GM12864 (cell line): ENCODE data around the gene PARVG.

Source experiments
- DNase-seq: peaks from one replicate; pipeline ENCODE4 v3.0.0-alpha.2; 2011; ENCODE audit warnings: low read depth
- H3K4me3 ChIP-seq: 2 replicates; pipeline ENCODE4 v1.5.1; 2011; ENCODE audit warnings: mild to moderate bottlenecking, low read depth, low read length, control low read depth
- TF ChIP-seq, protein P1 (sequence below): IDR thresholded peaks from 2 replicates; pipeline ENCODE4 v1.5.1; 2011; ENCODE audit warnings: low read depth, mild to moderate bottlenecking, moderate library complexity, low read length, control low read depth, inconsistent platforms; ENCODE audit errors: missing control alignments

Gene PARVG

GRCh38 chr22:44161673-44162072 is 19.1 kb upstream of the PARVG start:
- no peak overlapping the region for H3K4me3 ChIP-seq
- TF ChIP-seq, protein P1, sequence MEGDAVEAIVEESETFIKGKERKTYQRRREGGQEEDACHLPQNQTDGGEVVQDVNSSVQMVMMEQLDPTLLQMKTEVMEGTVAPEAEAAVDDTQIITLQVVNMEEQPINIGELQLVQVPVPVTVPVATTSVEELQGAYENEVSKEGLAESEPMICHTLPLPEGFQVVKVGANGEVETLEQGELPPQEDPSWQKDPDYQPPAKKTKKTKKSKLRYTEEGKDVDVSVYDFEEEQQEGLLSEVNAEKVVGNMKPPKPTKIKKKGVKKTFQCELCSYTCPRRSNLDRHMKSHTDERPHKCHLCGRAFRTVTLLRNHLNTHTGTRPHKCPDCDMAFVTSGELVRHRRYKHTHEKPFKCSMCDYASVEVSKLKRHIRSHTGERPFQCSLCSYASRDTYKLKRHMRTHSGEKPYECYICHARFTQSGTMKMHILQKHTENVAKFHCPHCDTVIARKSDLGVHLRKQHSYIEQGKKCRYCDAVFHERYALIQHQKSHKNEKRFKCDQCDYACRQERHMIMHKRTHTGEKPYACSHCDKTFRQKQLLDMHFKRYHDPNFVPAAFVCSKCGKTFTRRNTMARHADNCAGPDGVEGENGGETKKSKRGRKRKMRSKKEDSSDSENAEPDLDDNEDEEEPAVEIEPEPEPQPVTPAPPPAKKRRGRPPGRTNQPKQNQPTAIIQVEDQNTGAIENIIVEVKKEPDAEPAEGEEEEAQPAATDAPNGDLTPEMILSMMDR = no peak
- no peak for DNase-seq

DNA sequence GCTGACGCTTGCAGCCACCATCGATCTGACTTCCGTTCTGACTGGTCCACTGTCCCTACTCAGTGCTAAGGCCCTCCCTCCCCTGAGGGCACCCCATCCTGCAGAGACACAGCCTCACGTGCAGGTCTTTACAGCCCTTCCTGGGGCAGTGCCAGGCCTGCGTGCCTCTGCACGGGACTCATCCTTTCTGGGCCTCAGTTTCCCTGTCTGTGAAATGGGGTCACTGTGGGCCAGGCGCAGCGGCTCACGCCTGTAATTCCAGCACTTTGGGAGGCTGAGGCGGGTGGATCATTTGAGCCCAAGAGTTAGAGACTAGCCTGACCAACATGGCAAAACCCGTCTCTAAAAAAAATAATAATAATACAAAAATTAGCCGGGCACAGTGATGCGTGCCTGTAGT is 17.8 kb upstream of the PARVG start:
- DNase-seq = no peak
- TF ChIP-seq, protein P1 = no peak
- no peak overlapping the region for H3K4me3 ChIP-seq

- H3K4me3 ChIP-seq = no peak overlapping the region
- TF ChIP-seq, protein P1 = no peak
- DNase-seq = no peak
Observed at GRCh38 chr22:44163536-44163935, 17.2 kb upstream of the PARVG start.

GRCh38 chr22:44164031-44164430 is 16.7 kb upstream of the PARVG start:
- TF ChIP-seq, protein P1 = no peak
- DNase-seq = no peak
- no peak overlapping the region for H3K4me3 ChIP-seq

- TF ChIP-seq, protein P1 = no peak
- DNase-seq = no peak
- no peak overlapping the region for H3K4me3 ChIP-seq
Observed at GRCh38 chr22:44165286-44165874, 15.3 kb upstream of the PARVG start.

DNA sequence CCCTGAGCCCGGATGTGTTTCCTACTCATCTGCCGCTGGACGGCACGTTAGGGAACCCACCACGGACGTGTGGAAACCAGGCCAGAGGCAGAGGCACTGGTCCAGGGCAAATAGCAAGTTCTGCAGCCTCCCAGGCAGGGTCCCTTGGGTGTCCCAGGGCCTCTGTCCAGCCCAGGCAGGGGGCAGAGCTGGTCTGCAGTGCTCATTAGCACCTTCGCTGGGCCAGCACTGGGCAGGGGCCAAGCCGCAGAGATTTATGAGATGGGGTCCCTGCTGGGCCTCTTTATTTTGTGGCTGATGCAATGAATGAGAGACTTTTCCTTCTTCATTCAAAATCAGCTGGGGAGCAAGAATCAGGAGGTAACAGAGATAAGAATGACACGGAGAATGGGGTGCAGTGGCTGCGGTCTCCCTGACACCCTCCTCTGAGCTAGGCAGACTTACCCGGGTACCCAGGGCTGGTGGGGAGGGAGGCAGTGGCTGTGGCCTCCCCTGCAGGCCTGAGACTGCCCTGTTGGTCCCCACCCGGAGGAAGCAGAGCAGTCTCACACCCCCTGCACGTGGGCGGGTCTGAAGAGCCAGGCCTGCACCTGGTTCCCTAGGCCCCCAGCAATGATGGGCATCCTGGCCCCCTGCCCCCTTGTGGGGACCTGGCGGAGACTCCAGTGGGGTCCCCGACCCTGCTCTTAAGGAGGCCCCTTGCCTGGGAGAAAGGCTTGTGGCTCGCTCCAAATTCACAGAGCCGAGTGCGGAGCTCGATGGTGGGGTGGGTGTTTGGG is 14.0 kb upstream of the PARVG start:
- TF ChIP-seq, protein P1 = no peak
- no peak for DNase-seq
- no peak overlapping the region for H3K4me3 ChIP-seq

DNA sequence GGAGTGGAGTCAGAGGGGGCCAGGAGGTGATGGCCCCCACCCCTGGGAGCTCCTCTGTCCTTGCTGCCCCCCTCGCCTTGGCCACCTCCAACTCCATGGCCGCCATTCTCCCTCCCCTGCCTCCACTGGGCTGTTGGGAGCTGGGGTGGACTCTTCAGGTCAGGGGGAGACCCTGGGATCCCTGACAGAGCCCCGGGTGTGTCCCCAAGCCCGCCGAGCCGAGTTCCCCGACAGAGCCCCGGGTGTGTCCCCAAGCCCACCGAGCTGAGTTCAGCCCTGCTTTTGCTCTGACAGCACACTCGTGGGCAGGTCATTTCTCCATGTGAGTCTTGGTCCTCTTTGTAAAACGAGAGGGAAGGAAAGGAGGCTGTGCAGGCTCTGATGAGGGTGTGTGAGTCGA is 13.2 kb upstream of the PARVG start:
- DNase-seq = no peak
- no peak overlapping the region for H3K4me3 ChIP-seq
- TF ChIP-seq, protein P1 = no peak
